DMS53 treated with DMSO at 0.1 percent for 48 hours (cell line): Measurements from ENCODE around the gene IGF2R.
"Not testable (repeated sequence)": the region's sequence is repeated elsewhere in the genome, so short reads cannot be mapped to it uniquely, and the experiment has no call there.

Experiments
- DNase-seq: peaks from one replicate; lab custom pipeline; 2025; ENCODE audit not compliant: unreplicated experiment; lab: John Stamatoyannopoulos, UW

Gene IGF2R

DNA sequence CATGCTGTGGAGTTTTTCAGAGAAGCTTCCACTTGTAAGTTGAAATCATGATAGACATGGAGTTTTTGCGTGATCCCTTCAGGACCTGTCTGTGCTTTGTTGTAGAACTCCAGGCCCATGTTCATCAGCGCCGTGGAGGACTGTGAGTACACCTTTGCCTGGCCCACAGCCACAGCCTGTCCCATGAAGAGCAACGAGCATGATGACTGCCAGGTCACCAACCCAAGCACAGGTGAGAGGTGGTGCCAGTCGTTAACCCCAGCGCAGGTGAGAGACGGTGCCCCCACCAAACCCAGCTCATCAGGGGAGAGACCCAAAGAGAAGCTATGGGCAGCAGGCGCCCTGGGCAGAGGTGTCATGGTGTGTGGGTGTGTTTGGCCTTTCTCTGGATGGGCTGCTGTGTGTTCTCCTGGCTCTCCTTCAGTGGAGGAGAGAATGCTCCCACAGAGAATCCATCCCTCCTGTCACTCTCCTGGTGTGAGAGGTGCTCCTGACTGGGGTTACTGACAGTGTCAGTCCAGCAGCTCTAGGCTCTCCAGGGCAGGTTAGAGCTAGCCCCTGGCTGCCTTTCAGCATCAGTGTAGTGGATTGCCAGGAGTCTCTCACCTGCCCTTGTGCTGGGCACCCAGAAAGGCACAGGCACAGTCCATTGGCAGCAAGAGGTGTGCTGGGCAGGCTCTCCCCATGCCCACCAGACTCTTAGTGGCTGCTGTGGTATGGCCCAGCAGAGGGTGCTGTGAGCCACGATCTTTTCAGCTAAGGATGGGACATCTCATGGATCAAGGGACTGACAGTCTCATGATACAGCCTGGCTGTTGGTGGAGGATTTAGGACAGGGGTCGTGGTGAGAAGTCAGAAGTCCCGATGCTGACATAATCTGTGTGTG, 103.2 kb downstream of the IGF2R start:
- DNase-seq: no peak

GRCh38 chr6:160073272-160073671, 104.4 kb downstream of the IGF2R start:
- DNase-seq: no peak

DNA sequence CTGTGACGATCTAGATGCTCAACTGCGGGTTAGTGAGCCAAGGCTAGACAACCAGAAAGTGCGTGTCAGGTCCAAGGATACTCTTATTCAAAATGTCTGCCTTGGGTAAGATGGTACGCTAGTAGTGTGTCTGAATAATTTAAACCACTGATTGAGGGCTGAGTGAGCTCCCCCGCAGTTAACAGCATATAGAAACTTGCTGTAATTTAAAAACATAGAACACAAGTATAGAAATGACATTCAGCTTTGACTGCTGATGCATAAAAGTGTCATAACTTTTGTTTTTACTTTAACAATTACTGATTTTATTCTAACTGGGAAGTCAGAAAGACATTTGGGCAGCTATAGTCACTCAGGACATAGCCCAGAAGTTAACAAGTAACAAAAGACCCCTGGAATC, 107.1 kb downstream of the IGF2R start:
- DNase-seq: no peak

DNA sequence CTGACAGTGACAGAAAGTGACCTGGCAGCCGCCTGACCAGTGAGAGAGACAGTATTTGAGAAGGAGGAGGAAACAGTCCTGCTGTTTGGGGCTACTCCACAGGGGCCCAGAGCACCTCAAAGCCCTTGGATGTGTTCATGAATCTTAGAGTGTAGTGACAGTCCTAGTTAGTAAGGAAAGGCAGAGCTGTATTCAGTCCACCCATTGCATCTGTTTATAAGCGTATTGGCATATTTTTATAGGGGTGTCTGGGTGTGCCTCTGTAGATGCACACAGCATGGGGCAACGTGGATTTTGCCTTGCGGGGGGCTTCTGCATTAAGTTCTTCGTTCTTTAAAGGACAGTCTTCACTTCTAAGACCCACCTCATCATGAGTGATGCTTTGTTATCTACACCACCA, 108.1 kb downstream of the IGF2R start:
- no peak for DNase-seq

- DNase-seq: no peak
These were observed 108.6 kb downstream of the IGF2R start for GRCh38 chr6:160077526-160077925.

DNA sequence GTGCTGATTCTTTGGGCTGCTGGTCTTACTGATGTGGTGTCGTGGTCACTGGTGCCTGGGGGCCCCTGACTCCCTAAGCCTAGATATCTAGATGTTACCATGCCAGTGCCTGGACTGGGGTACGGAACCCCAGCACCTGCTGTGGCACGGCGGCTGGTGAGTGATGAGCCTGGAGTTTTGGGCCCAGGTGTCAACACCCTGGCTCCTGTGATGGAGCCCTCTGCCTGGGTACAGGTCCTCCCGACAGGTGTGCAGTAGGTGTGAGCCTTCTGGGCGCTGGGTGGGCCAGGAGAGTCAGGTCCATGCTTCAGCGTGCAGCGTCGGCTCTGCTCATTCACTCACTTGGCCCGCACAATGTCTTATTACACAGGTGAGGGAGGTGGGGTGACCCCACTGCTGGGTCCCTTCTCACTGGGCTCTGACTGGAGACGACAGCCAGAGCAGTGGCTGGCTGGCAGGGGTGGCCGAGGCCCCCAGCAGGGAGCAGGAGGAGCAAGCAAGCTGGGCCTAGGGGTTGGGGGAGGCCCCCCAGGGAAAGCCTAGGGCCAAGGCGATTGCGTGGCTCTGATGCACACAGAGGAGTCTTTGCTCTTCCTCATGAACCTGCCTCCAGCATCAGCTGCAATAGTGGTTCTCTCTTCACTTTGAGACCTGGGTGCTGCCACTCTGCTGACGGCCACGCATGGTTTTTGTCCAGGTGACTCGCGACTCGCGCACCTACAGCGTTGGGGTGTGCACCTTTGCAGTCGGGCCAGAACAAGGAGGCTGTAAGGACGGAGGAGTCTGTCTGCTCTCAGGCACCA, 110.2 kb downstream of the IGF2R start:
- no peak for DNase-seq

GRCh38 chr6:160079686-160080043, 110.8 kb downstream of the IGF2R start:
- no peak for DNase-seq

- DNase-seq: no peak
These were observed 111.2 kb downstream of the IGF2R start for GRCh38 chr6:160080097-160080496.

DNA sequence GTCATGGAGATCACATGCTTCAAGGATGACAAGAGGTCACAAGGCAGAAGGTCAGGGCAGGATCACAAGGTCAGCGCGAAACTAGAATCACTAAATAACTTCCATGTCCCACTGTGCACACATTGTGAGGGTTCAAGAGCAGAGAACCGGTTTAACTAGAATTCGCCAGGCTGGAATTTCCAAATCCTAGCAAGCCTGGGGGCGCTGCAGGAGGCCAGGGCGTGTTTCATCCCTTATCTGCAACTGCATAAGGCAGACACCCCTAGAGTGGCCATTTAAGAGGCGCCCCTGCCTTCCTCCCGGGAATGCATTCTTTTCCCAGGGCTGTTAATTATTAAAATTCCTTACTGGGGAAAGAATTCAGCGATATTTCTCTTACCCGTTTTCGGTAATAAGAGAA, 112.5 kb downstream of the IGF2R start:
- no peak for DNase-seq

DNA sequence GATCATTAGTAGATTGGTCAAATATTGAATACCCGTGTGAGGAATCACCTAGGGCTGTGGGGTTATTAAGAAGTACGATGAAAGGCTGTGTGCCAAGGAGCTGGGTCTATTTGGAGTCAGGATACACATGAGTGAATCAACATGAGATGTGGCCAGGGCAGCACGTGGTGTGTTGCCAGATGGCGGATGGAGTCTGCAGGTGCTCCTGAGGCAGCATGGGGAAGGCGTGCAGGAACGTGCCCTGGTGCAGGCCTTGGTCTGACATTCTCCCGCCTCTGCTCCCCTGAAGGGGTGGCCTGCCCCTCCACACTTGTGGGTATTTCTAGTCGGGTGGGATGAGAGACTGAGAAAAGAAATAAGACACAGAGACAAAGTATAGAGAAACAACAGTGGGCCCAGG, 113.7 kb downstream of the IGF2R start:
- no peak for DNase-seq

GRCh38 chr6:160084198-160084776, 115.4 kb downstream of the IGF2R start:
- DNase-seq: no peak

DNA sequence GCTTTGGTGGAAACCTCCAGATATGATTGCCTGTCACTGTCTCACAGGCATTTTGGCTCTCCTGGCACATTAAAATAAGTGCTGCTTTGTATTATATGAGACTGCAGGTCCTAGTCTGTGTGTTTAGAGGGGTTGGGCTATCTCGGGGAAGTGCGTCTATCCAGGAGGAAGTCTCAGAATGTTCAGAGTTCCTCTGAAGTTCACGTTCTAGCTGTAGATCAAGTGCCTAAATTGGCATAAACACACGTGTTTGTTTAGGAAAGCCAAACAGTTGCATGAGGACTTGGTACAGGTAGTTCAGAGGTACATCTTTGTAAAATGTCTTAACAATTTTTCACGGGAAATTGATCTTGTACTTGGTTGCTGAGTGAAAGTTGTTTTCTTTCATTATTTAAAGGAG, 116.3 kb downstream of the IGF2R start:
- DNase-seq: no peak

DNA sequence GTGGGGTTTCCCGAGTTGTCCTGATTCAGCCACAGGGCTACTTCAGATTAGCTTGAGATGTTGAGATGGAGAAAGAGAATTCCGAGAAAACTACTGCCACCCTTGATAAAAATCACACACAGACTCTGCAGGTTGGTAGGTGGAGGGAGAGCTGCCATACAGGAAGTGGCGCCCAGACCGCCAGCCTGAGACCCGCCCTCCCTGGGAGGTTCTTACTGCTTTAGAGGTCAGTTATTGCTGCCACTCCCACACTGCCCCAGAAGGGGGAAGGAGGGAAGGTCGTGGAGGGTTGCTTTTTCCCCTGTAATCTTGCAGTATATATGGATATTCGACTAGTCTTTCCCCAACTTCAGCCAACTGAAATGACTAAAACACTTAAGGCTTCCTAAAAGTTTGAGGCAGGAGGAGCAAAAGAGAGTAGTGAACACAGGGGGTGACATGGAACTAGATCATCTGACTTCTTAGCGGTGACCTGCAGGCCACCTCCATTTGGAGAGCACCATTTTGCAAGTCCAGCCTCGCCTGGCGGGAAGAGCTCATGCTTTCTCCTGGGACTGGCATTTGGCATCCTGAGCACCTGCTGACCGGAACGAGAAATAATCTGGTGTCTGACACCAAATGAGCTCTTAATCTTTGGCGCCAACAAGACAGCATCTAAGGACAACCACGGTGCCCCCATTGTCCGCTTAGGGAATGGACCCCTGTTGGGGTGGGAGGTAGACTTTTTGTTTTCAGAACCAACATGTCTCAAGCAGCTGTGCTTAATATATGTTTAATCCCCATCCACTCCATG, 117.0 kb downstream of the IGF2R start:
- DNase-seq: no peak

GRCh38 chr6:160086754-160087153, 117.9 kb downstream of the IGF2R start:
- no peak for DNase-seq

DNA sequence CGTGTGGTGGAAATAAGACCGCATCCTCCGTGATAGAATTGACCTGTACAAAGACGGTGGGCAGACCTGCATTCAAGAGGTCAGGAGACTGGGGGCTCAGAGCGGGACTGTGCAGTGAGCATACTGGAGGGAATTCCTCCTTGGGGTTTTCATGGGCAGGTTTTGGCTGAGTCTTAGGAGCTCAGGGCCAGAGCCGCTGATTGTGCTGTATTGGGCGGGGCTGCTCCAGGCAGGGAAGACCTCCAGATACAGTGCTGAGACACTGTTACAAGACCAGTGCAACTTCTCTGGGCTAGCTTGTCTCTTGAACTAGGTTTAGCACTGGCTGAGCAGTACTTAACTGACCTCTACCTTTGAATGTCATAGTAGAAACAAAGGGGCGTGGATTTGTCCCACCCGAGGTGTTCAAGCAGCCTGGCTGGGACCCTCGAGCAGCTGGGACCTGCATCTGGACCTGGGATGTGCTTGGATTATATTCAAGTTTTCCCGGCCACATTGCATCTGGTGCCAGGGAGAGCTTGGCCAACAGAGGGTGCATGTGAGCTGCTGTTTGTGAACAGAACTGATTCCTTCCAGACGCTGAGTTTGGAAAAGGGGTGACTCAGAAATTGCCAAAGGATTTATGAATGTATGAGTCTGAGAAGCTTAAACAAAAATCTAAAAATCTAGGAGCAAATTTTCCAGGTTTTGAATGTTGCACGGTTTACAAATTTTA, 119.3 kb downstream of the IGF2R start:
- no peak for DNase-seq

- DNase-seq: no peak
These were observed 120.1 kb downstream of the IGF2R start for GRCh38 chr6:160088784-160089533.

GRCh38 chr6:160089534-160089897, 120.6 kb downstream of the IGF2R start:
- no peak for DNase-seq

GRCh38 chr6:160090442-160091239, 121.8 kb downstream of the IGF2R start:
- DNase-seq: peak; percentile 60

GRCh38 chr6:160092176-160092575, 123.3 kb downstream of the IGF2R start:
- not testable (repeated sequence) for DNase-seq
